Fibroblast of mammary gland (primary cell): ENCODE measurements around the gene CHD5.

Experiments
- DNase-seq: peaks from one replicate; pipeline ENCODE4 v3.0.0-alpha.2; 2010; ENCODE audit warnings: low read depth
- H3K4me3 ChIP-seq: 2 replicates; pipeline ENCODE4 v1.5.1; 2011; ENCODE audit warnings: low read depth, mild to moderate bottlenecking, low read length, moderate library complexity; ENCODE audit not compliant: control insufficient read depth
- TF ChIP-seq, protein P1 (sequence below): conservative IDR thresholded peaks from 2 replicates; pipeline ENCODE4 v1.5.1; 2011; ENCODE audit warnings: low read depth, low read length, inconsistent platforms; ENCODE audit not compliant: control insufficient read depth, insufficient read depth

Gene CHD5

DNA sequence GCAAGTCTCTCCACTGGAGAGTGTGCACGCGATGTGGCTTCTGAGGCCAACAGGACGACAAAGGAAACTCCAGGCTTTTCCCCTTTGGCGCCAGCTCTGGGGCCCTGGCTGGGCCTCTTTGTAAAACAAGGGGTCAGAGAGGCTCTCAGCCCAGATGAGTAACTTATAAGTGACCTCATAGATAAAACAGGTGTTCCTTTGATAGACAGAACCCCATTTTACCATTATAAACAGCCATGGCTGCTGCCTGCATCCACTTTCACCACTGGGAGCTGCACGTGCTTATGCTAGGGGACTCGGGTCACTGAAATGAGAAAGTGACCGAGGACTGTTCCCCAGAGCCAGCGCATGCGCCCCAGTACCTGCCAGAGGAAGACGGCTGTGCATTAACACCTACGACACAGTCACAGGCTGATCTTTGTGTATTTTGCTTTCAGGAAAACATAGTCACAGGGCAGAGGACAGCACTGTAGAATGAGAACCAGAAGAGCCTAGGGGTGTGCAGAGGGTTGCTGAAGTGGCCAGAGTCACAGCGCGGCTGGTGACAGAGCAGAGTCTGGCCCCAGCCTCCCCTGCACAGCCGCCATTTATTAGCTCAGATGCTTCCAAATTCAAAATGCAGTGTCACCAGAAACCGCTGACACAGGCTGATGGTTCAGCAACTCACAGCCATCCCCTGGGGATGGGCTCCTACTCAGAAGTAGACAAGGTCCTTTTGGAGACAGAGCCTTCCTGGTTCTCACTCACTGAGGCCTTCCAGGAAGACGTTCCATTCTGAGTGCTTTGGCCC lies 38.4 kb upstream of the CHD5 start:
- TF ChIP-seq, protein P1, sequence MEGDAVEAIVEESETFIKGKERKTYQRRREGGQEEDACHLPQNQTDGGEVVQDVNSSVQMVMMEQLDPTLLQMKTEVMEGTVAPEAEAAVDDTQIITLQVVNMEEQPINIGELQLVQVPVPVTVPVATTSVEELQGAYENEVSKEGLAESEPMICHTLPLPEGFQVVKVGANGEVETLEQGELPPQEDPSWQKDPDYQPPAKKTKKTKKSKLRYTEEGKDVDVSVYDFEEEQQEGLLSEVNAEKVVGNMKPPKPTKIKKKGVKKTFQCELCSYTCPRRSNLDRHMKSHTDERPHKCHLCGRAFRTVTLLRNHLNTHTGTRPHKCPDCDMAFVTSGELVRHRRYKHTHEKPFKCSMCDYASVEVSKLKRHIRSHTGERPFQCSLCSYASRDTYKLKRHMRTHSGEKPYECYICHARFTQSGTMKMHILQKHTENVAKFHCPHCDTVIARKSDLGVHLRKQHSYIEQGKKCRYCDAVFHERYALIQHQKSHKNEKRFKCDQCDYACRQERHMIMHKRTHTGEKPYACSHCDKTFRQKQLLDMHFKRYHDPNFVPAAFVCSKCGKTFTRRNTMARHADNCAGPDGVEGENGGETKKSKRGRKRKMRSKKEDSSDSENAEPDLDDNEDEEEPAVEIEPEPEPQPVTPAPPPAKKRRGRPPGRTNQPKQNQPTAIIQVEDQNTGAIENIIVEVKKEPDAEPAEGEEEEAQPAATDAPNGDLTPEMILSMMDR = no peak
- no peak for DNase-seq
- no peak overlapping the region for H3K4me3 ChIP-seq

DNA sequence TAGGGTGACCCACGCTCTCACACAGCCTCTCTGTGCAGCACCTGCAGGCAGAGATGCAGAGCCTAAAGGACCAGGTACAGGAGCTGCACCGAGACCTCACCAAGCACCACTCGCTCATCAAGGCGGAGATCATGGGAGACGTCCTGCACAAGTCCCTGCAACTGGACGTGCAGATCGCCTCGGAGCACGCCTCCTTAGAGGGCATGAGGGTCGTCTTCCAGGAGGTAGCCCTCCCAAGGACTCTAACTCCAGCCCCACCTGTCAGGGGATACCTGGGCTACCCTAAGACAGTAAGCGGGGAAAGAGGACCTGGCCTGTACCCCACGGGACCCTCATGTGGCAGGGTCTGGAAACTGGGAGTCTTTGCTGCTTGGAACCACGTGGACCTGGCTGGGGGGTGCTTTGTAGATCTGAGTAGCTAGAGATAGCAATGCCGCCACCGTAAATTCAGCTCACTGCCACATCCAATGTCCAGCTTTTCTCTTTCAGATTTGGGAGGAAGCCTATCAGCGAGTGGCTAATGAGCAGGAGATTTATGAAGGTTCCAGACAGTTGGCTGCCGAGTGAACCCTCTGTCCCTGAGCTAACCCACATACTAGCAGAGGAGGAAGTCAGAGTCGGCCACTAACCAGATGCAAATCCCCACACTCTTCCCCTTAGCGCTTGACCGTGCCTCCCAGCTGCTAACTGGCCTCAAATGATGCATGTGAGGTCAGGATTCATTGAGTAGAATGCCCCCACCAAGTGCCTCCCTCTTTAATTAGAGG lies 32.3 kb upstream of the CHD5 start:
- DNase-seq = no peak
- TF ChIP-seq, protein P1 = no peak
- no peak overlapping the region for H3K4me3 ChIP-seq

DNA sequence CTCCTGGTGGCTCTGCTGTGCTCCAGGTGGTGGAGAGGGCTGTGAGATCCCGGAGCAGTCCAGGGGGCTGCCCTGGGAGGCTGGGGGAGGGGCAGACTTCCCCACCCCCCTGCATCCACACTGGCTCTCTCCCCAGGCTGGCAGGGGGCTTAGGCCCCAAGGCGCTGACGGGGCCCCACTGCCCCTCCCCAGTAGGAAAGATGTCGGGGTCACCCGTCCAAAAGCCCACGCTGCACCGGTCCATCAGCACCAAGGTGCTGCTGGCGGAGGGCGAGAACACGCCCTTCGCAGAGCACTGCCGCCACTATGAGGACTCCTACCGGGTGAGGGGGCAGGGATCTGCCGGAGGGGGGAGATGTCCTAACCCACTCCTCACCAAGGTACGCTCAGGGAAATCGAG lies 31.6 kb upstream of the CHD5 start:
- no peak for DNase-seq
- TF ChIP-seq, protein P1 = no peak
- H3K4me3 ChIP-seq = no peak overlapping the region

DNA sequence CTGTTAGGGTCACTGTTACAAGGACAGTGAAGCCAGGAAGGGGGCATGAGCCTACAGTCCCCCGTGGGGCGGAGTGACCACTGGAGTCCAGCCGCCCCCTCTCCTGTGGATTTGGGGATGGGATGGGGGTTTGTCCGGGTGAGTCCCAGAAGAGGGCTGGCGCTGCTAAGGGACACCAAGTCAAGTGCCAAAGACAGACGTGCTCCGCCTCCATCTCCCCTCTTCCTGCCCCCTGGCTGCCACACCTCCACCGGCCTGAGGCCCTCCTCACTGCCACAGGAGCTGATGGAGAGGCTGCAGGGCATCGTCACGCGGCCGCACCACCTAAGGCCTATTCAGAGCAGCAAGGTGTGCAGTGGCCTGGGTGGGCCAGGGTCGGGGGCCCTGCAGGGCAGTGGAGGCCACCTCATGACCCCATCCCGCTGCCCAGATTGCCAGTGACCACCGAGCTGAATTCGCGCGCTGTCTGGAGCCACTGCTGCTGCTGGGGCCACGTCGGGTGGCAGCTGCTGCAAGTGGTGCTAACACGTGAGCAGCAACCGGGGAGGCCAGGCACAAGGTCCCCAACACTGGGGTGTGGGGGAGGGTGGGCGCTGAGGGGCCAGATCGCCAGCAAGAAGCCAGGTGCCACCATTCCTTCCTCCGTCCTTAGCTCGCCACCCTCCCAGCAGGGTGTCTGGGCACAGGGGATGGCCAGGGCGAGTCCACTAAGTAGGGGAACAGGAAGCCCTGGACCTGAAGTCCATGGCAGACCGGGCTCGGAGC lies 30.7 kb upstream of the CHD5 start:
- no peak overlapping the region for H3K4me3 ChIP-seq
- TF ChIP-seq, protein P1 = no peak
- no peak for DNase-seq

DNA sequence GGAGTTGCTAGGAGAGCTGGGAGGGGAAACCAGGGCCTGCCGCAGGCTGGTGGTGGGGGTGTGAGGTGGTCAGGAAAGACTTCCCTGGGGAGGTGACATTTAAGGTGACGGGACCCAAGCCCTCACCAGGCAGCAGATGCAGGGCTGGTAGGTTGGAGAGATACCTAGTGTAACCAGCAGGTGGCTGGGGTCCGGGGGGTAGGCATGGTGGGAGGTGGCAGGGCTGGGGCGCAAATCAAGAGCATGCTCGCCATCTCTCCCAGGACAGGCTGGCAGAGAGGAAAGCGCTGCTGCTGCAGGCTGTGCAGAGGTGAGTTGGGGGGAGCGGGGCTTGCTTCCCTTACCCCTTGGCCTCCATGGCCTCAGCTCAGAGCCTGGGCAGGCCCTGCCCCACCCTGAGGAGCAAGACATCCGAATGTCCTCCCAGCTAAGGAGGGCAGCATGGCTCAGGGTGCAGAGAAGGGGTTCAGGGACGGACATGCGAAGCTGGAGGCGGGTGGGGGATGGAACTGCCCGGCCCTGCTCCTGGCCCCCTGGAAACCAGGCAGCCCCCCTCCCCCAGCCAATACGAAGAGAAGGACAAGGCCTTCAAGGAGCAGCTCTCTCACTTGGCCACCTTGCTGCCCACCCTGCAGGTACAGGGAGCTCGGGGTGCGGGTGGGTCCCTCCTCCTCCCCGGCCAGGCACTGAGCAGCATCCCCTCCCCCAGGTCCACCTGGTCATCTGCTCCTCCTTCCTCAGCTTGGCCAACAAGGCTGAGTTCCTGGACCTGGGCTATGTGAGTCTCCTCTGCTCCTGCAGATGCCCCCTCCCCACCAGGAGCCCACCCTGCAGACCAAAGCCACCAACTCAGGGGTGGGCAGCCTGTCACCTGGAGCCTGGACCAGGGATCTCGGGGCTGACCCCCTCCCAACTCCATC lies 29.8 kb upstream of the CHD5 start:
- H3K4me3 ChIP-seq = peak overlapping the region; percentile 40
- DNase-seq = no peak
- TF ChIP-seq, protein P1 = peak; percentile 14
